EH (cell line): ENCODE results near the gene MRPL4.
A peak's percentile ranks its signal among the peaks of the same experiment; 100 is the strongest.
"Not testable (repeated sequence)": the region's sequence is repeated elsewhere in the genome, so short reads cannot be mapped to it uniquely, and the experiment has no call there.

Experiments used
- DNase-seq: peaks from one replicate; pipeline ENCODE4 v3.0.0-alpha.2; 2015; ENCODE audit warnings: low read depth

MRPL4 gene

GRCh38 chr19:10262771-10263170 lies 10.8 kb downstream of the MRPL4 start:
- DNase-seq, result peak; percentile 70

- no peak for DNase-seq
Measured at GRCh38 chr19:10266706-10267105, 14.7 kb downstream of the MRPL4 start.

- DNase-seq, result no peak
Measured at GRCh38 chr19:10268071-10268470, 16.1 kb downstream of the MRPL4 start.

GRCh38 chr19:10269333-10270179 lies 17.5 kb downstream of the MRPL4 start:
- DNase-seq, result peak; percentile 76

GRCh38 chr19:10270180-10270615 lies 18.2 kb downstream of the MRPL4 start:
- DNase-seq, result peak; percentile 53

- DNase-seq, result peak; percentile 85
Measured at GRCh38 chr19:10270616-10271394, 18.8 kb downstream of the MRPL4 start, which contains the start of gene ICAM1. Gene ICAM1, plus strand, starts transcription at chr19:10271120. Its CDS starts 40 bp downstream, at chr19:10271160.

- peak; percentile 48 for DNase-seq
Measured at GRCh38 chr19:10271543-10272086, 19.6 kb downstream of the MRPL4 start.

- no peak for DNase-seq
Measured at GRCh38 chr19:10274589-10274988, 22.6 kb downstream of the MRPL4 start.

- no peak for DNase-seq
Measured at GRCh38 chr19:10277795-10278589, 26.0 kb downstream of the MRPL4 start.

GRCh38 chr19:10278935-10279334 lies 26.9 kb downstream of the MRPL4 start:
- DNase-seq, result no peak

GRCh38 chr19:10279737-10280442 lies 27.9 kb downstream of the MRPL4 start:
- no peak for DNase-seq

GRCh38 chr19:10282043-10282442 lies 30.0 kb downstream of the MRPL4 start:
- DNase-seq, result not testable (repeated sequence)

- DNase-seq, result no peak
Measured at GRCh38 chr19:10283301-10284064, 31.5 kb downstream of the MRPL4 start.

GRCh38 chr19:10284065-10284959 lies 32.3 kb downstream of the MRPL4 start:
- no peak for DNase-seq

GRCh38 chr19:10284960-10285278 lies 32.9 kb downstream of the MRPL4 start:
- no peak for DNase-seq

- DNase-seq, result no peak
Measured at GRCh38 chr19:10285393-10285792, 33.4 kb downstream of the MRPL4 start.

- peak; percentile 37 for DNase-seq
Measured at GRCh38 chr19:10286803-10287737, 35.1 kb downstream of the MRPL4 start, which contains the start of gene ICAM4. Gene ICAM4, plus strand, starts transcription at chr19:10286955. Its CDS starts 58 bp downstream, at chr19:10287013.

- DNase-seq, result peak; percentile 79
Measured at GRCh38 chr19:10288662-10289166, 36.7 kb downstream of the MRPL4 start.
